Endodermal cell (in vitro differentiated cells): ENCODE measurements around the gene COASY. TPM values are rescaled to one million over a fixed set of nuclear protein-coding genes. Genes with fewer than 3 reads are reported as not detected.

Experiments
- DNase-seq: peaks from one replicate; pipeline ENCODE4 v3.0.0-alpha.2; 2017
- H3K27ac ChIP-seq: 2 replicates; pipeline ENCODE4 v1.5.1; 2013; ENCODE audit warnings: mild to moderate bottlenecking, low read depth, low read length, moderate library complexity
- H3K27me3 ChIP-seq: 2 replicates; pipeline ENCODE4 v1.6.1; 2013; ENCODE audit warnings: mild to moderate bottlenecking, low read length, moderate library complexity; ENCODE audit not compliant: insufficient read depth, control insufficient read depth, poor library complexity, severe bottlenecking
- H3K36me3 ChIP-seq: 2 replicates; pipeline ENCODE4 v1.7.0; 2013; ENCODE audit warnings: mild to moderate bottlenecking, low read length, moderate library complexity; ENCODE audit not compliant: control insufficient read depth, insufficient read depth
- H3K4me1 ChIP-seq: one replicate; pipeline ENCODE4 v1.7.0; 2013; ENCODE audit warnings: low read length; ENCODE audit not compliant: control insufficient read depth, insufficient read depth
- H3K4me3 ChIP-seq: 2 replicates; pipeline ENCODE4 v1.5.1; 2013; ENCODE audit warnings: mild to moderate bottlenecking, low read length, moderate library complexity
- H3K9ac ChIP-seq: 2 replicates; pipeline ENCODE4 v1.6.1; 2013; ENCODE audit warnings: mild to moderate bottlenecking, low read length, moderate library complexity; ENCODE audit not compliant: poor library complexity, severe bottlenecking; ENCODE audit errors: extremely low read depth
- H3K9me3 ChIP-seq: 2 replicates; pipeline ENCODE4 v1.6.1; 2013; ENCODE audit warnings: mild to moderate bottlenecking, low read length, moderate library complexity; ENCODE audit not compliant: control insufficient read depth
- H3K27ac Mint-ChIP-seq: 2 replicates; pipeline ENCODE4 v1.8.0; 2020; ENCODE audit warnings: mixed read lengths
- H3K27me3 Mint-ChIP-seq: 2 replicates; pipeline ENCODE4 v1.8.0; 2021; ENCODE audit warnings: mild to moderate bottlenecking, mixed read lengths; ENCODE audit not compliant: insufficient read depth
- H3K36me3 Mint-ChIP-seq: 2 replicates; pipeline ENCODE4 v1.8.0; 2020; ENCODE audit warnings: low read depth, mixed read lengths
- H3K4me1 Mint-ChIP-seq: 2 replicates; pipeline ENCODE4 v1.8.0; 2020; ENCODE audit warnings: mixed read lengths
- H3K4me3 Mint-ChIP-seq: 2 replicates; pipeline ENCODE4 v1.8.0; 2020; ENCODE audit warnings: mild to moderate bottlenecking, moderate library complexity, mixed read lengths
- H3K9me3 Mint-ChIP-seq: 2 replicates; pipeline ENCODE4 v1.8.0; 2020; ENCODE audit warnings: mild to moderate bottlenecking, mixed read lengths
- WGBS, 2 experiments: methylation state at CpG; one replicate each; pipeline versions ENCODE4 v1.1.5 to v1.1.7; 2013; ENCODE audit warnings: missing lambda C conversion rate in 2 of 2, mixed read lengths in 1 of 2; ENCODE audit not compliant: insufficient coverage in 1 of 2, insufficient read length in 1 of 2; 5-methylcytosine and 5-hydroxymethylcytosine counted together
- total RNA-seq, 2 donors: library from RNA; stranded (reverse); fragmentation: NEBNext Ultra II Directional in 1 of 2; extraction: Animal tissue kit (Norgen Biotek cat#: 25700) in 1 of 2; gene quantifications; 2 replicates in 1 of 2; 3 replicates in 1 of 2; pipeline ENCODE4 v1.2.1, GENCODE V29; 2021
- TF ChIP-seq, protein P1 (sequence below): fragments of 200-600 bp; sonication (generic); conservative IDR thresholded peaks from 2 replicates; pipeline ENCODE4 v1.5.0; 2021; ENCODE audit warnings: antibody characterized with exemption, mild to moderate bottlenecking

The COASY gene
- total RNA-seq, 2 donors from 2014 or later = 97.7 to 99.4 TPM

DNA sequence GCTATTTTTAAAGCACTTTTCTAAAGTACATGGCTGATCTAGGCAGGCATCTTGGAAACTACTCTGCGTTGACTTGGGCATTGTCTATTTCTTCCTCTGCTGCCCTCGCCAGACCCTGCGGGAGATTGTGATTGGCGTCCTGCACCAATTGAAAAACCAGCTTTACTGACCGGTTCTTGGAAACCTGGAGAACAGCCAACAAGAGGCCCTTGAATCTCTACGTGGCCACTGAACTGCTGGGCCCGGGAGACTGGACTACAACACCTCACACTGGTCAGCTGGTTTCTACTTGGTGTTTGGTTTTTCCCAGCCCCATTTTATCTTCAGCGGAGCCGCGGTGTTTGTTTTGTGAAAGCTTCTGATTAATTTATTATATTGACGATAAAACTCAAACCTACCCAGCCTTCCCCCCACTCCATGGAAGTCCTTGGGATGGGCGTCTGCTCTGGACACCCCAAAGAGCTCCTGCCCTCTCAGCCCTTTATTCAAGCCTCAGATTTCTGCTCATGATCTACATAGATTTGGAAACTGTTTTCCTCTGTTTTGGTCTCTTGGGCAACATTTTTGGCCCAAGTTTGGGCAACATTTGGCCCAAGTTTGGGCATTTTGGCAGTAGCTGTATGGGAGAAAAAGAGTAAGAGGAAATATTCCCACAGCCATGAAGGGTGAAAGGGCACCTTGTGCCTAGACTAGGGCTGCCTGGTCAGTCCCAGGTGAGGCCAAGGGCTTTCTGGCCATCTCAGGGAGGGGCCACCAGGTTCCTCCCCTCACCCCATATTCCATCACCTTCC lies 9.7 kb downstream of the COASY start:
- Histone ChIP-seq H3K36me3 (peaks cover 77% of the 10 kb centered on the region), H3K4me3 (no peak overlapping the region), H3K27me3 (no peaks in the 10 kb centered on the region), H3K9me3 (no peaks in the 10 kb centered on the region), H3K27ac (no peak overlapping the region), H3K9ac (no peak overlapping the region), H3K4me1 (peaks cover 4% of the 10 kb centered on the region)
- 92 to 95% methylated on average over 8 to 9 of the region's 12 CpGs for WGBS, 2 experiments
- H3K4me3 Mint-ChIP-seq = no peak overlapping the region
- H3K4me1 Mint-ChIP-seq = peaks cover 12% of the 10 kb centered on the region
- no peaks in the 10 kb centered on the region for H3K9me3 Mint-ChIP-seq
- TF ChIP-seq, protein P1, sequence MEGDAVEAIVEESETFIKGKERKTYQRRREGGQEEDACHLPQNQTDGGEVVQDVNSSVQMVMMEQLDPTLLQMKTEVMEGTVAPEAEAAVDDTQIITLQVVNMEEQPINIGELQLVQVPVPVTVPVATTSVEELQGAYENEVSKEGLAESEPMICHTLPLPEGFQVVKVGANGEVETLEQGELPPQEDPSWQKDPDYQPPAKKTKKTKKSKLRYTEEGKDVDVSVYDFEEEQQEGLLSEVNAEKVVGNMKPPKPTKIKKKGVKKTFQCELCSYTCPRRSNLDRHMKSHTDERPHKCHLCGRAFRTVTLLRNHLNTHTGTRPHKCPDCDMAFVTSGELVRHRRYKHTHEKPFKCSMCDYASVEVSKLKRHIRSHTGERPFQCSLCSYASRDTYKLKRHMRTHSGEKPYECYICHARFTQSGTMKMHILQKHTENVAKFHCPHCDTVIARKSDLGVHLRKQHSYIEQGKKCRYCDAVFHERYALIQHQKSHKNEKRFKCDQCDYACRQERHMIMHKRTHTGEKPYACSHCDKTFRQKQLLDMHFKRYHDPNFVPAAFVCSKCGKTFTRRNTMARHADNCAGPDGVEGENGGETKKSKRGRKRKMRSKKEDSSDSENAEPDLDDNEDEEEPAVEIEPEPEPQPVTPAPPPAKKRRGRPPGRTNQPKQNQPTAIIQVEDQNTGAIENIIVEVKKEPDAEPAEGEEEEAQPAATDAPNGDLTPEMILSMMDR = no peak
- no peaks in the 10 kb centered on the region for H3K27me3 Mint-ChIP-seq
- no peak overlapping the region for H3K27ac Mint-ChIP-seq
- no peak for DNase-seq
- peaks cover 72% of the 10 kb centered on the region for H3K36me3 Mint-ChIP-seq

DNA sequence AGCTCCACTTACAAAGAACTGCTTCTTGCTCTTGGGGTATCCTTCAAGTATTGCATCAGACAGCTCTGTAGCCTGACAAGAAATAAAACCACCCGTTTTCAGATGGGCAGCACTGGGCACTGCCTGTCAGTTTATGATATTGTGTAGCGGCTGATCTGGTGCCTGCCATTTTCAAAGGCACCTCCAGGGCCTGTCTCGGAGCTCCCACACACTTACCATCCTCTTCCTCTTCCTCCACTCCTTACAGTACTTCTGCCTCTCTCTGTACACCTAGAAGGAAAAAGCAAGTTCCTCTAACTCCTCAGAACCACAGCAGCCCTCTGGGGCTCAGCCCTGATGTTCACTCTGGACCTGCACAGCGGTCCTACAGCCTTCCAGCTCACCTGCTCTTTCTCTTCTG lies 11.1 kb downstream of the COASY start:
- peaks cover 79% of the 10 kb centered on the region for H3K36me3 ChIP-seq
- H3K4me3 Mint-ChIP-seq = no peak overlapping the region

DNA sequence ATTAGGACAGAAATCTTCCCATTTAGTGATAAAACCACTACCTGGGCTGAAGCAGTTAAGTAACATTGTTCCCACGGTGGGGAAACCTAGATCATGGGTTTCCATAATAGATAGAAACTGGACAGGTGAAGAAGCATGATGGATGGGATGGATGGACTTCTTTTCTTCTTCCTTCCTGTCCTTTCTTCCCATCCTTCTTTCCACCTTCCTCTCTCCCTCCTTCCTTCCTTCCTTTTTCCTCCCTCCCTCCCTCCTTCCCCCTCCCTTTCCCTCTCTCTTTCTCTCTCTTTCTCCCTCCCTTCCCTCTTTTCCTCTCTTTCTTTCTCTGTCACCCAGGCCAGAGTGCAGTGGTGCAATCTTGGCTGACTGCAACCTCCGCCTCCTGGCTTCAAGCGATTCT lies 12.5 kb downstream of the COASY start:
- no peak for DNase-seq
- no peaks in the 10 kb centered on the region for H3K9me3 Mint-ChIP-seq
- Histone ChIP-seq H3K4me3 (no peak overlapping the region), H3K4me1 (no peaks in the 10 kb centered on the region), H3K9ac (no peak overlapping the region), H3K9me3 (no peaks in the 10 kb centered on the region), H3K27me3 (no peaks in the 10 kb centered on the region), H3K36me3 (peaks cover 67% of the 10 kb centered on the region), H3K27ac (no peak overlapping the region)
- TF ChIP-seq, protein P1 = no peak
- peaks cover 14% of the 10 kb centered on the region for H3K4me1 Mint-ChIP-seq
- no peaks in the 10 kb centered on the region for H3K27me3 Mint-ChIP-seq
- H3K27ac Mint-ChIP-seq = no peak overlapping the region
- peaks cover 63% of the 10 kb centered on the region for H3K36me3 Mint-ChIP-seq
- 89 to 95% methylated on average over 2 of the region's 3 CpGs for WGBS, 2 experiments
- no peak overlapping the region for H3K4me3 Mint-ChIP-seq

More for the DNA sequence above, 11.1 kb downstream of the COASY start:
- H3K9me3 ChIP-seq = no peaks in the 10 kb centered on the region
- Mint-ChIP-seq H3K4me1 (peaks cover 10% of the 10 kb centered on the region), H3K27me3 (no peaks in the 10 kb centered on the region), H3K27ac (no peak overlapping the region), H3K36me3 (peaks cover 69% of the 10 kb centered on the region), H3K9me3 (no peaks in the 10 kb centered on the region)
- 88 to 90% methylated on average over 4 of the region's 4 CpGs for WGBS, 2 experiments
- no peaks in the 10 kb centered on the region for H3K27me3 ChIP-seq
- no peaks in the 10 kb centered on the region for H3K4me1 ChIP-seq
- H3K4me3 ChIP-seq = no peak overlapping the region
- TF ChIP-seq, protein P1 = no peak
- H3K9ac ChIP-seq = no peak overlapping the region
- no peak for DNase-seq
- no peak overlapping the region for H3K27ac ChIP-seq
